ENCODE results near the gene SOX5.

DNA sequence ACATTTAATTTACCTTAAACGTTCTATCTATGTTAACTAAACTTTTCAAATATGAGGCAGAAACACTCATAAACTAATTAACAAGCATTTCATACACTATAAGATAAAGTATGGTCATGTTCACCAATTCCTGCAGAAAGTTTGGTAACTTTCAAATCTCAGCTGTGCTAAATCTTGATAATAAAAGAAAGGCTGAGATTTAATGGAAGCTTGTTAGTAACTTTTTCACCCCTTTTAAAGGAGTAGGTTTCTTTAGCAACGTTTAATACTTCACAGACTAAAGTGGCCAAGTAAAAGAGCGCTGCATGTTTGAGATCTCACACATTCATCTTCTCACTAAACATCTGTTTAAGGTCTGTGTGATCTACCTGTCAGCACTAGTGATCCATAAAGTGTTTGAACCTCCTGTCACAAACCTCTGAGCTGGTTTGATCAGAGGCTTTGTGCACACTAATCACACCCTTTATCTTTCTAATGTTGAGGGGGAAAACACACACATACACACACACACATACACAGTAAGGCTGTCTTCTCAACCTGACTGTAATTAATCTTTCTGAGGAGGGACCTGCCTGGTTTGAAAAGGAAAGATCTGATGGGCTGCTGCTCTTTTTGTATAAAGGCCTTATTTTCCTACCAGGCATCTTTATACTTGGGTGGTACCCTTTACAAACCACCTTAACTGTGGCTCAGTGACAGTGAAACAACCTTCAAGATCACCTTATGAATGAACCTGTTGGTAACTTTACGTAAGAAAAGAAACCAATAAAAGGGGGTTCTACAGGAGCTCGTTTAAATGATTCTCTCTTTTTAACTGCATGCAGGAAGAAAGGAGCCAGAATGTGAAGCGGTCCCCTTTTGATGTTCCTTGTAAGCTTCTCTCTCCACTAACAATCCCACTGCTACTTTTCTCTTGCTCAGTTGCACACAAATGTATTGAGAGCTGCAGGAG lies 244.2 kb downstream of the SOX5 start:
- TF ChIP-seq, protein P1, sequence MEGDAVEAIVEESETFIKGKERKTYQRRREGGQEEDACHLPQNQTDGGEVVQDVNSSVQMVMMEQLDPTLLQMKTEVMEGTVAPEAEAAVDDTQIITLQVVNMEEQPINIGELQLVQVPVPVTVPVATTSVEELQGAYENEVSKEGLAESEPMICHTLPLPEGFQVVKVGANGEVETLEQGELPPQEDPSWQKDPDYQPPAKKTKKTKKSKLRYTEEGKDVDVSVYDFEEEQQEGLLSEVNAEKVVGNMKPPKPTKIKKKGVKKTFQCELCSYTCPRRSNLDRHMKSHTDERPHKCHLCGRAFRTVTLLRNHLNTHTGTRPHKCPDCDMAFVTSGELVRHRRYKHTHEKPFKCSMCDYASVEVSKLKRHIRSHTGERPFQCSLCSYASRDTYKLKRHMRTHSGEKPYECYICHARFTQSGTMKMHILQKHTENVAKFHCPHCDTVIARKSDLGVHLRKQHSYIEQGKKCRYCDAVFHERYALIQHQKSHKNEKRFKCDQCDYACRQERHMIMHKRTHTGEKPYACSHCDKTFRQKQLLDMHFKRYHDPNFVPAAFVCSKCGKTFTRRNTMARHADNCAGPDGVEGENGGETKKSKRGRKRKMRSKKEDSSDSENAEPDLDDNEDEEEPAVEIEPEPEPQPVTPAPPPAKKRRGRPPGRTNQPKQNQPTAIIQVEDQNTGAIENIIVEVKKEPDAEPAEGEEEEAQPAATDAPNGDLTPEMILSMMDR (IDR thresholded peaks at IDR 0.05; ENCODE audit: poor library complexity): no peak
- TF ChIP-seq EZH2phosphoT487 (IDR thresholded peaks at IDR 0.05; ENCODE audit: low read depth, severe bottlenecking, unreplicated experiment): no peak

All from hepatocyte (in vitro differentiated cells).